ENCODE measurements around the gene SRL. TPM values are rescaled to one million over a fixed set of nuclear protein-coding genes. Genes with fewer than 3 reads are reported as not detected.

Gene SRL
- total and polyA plus RNA-seq, 2 experiments from 2014 or later, result not detected

DNA sequence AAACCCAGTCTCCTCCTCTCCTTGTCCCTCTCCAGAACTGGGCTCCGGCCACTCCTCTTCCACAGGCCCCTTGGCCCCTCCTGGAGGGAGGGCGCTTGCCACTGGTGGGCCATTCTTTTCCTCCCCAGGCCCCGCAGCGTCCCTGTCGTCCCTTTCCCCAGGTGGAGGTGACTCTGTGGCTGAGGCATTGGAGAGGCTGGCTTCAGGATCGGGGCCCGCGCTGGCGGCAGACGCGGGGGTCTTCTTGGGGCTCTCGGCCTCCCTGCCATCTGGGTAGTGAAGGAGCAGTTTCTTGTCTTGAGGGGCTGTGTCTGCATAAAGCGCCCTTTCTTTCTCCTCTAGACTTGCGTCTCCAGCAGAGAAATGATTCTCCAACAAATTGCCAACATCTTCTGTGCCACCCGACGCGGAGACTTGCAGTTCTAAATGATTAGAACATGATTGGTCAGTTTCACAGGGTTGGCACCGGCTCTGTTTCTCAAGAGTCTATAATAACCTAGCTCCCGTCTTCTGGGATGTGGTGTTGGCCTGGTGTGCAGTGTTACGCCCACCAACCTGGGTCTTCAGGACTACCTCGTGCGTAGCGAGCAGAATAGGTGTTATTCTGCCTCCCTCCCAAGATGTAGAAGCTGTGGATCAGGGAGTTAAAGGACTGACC, 34.1 kb downstream of the SRL start:
- H3K4me1 Mint-ChIP-seq, result no peaks in the 10 kb centered on the region; the same call in 2 of the 3 replicates
- H3K27ac Mint-ChIP-seq, result no peak overlapping the region
- no peak overlapping the region for H3K27ac ChIP-seq (ENCODE audit: low read depth)

More for the DNA sequence above, 34.1 kb downstream of the SRL start:
- no peaks in the 10 kb centered on the region for H3K36me3 Mint-ChIP-seq (ENCODE audit: low read depth)
- DNase-seq (ENCODE audit: low spot score) (no peak), ATAC-seq (no peak)
- Histone ChIP-seq H3K36me3 (ENCODE audit: insufficient read depth) (no peaks in the 10 kb centered on the region), H3K4me2 (no peak overlapping the region), H2AFZ (no peak overlapping the region), H4K20me1 (replicated peaks; ENCODE audit: insufficient read depth) (no peaks in the 10 kb centered on the region), H3K4me1 (ENCODE audit: insufficient read depth) (no peaks in the 10 kb centered on the region), H3K27me3 (ENCODE audit: insufficient read depth) (no peaks in the 10 kb centered on the region), H3K9me2 (ENCODE audit: insufficient read depth) (no peaks in the 10 kb centered on the region), H3K79me2 (replicated peaks; ENCODE audit: insufficient read depth) (no peaks in the 10 kb centered on the region), H3K4me3 (no peak overlapping the region), H3F3A (replicated peaks; ENCODE audit: low read depth) (no peaks in the 10 kb centered on the region)
- TF ChIP-seq JUNB (IDR thresholded peaks at IDR 0.05; ENCODE audit: unreplicated experiment), result no peak
- TF ChIP-seq, protein P1, sequence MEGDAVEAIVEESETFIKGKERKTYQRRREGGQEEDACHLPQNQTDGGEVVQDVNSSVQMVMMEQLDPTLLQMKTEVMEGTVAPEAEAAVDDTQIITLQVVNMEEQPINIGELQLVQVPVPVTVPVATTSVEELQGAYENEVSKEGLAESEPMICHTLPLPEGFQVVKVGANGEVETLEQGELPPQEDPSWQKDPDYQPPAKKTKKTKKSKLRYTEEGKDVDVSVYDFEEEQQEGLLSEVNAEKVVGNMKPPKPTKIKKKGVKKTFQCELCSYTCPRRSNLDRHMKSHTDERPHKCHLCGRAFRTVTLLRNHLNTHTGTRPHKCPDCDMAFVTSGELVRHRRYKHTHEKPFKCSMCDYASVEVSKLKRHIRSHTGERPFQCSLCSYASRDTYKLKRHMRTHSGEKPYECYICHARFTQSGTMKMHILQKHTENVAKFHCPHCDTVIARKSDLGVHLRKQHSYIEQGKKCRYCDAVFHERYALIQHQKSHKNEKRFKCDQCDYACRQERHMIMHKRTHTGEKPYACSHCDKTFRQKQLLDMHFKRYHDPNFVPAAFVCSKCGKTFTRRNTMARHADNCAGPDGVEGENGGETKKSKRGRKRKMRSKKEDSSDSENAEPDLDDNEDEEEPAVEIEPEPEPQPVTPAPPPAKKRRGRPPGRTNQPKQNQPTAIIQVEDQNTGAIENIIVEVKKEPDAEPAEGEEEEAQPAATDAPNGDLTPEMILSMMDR (conservative IDR thresholded peaks at IDR 0.05; ENCODE audit: low read depth in 2 of 2), result no peak
- TF ChIP-seq ZNF331 (CRISPR knock-in tag; IDR thresholded peaks at IDR 0.05; ENCODE audit: low read depth), result no peak
- TF ChIP-seq CREB1 (CRISPR knock-in tag; IDR thresholded peaks at IDR 0.05; ENCODE audit: low read depth), result no peak
- TF ChIP-seq EZH2phosphoT487 (IDR thresholded peaks at IDR 0.05; ENCODE audit: unreplicated experiment), result no peak
- TF ChIP-seq, protein P2, sequence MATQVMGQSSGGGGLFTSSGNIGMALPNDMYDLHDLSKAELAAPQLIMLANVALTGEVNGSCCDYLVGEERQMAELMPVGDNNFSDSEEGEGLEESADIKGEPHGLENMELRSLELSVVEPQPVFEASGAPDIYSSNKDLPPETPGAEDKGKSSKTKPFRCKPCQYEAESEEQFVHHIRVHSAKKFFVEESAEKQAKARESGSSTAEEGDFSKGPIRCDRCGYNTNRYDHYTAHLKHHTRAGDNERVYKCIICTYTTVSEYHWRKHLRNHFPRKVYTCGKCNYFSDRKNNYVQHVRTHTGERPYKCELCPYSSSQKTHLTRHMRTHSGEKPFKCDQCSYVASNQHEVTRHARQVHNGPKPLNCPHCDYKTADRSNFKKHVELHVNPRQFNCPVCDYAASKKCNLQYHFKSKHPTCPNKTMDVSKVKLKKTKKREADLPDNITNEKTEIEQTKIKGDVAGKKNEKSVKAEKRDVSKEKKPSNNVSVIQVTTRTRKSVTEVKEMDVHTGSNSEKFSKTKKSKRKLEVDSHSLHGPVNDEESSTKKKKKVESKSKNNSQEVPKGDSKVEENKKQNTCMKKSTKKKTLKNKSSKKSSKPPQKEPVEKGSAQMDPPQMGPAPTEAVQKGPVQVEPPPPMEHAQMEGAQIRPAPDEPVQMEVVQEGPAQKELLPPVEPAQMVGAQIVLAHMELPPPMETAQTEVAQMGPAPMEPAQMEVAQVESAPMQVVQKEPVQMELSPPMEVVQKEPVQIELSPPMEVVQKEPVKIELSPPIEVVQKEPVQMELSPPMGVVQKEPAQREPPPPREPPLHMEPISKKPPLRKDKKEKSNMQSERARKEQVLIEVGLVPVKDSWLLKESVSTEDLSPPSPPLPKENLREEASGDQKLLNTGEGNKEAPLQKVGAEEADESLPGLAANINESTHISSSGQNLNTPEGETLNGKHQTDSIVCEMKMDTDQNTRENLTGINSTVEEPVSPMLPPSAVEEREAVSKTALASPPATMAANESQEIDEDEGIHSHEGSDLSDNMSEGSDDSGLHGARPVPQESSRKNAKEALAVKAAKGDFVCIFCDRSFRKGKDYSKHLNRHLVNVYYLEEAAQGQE (IDR thresholded peaks at IDR 0.05; ENCODE audit: unreplicated experiment), result no peak
- no peak for TF ChIP-seq POLR2AphosphoS5 (IDR thresholded peaks at IDR 0.05; ENCODE audit: low read depth)
- no peak for TF ChIP-seq STAT1 (IDR thresholded peaks at IDR 0.05; ENCODE audit: unreplicated experiment)
- no peak for TF ChIP-seq ZNF114 (CRISPR knock-in tag; IDR thresholded peaks at IDR 0.05)
- TF ChIP-seq EZH2 (IDR thresholded peaks at IDR 0.05; ENCODE audit: low read depth, unreplicated experiment), result no peak
- TF ChIP-seq, protein P3, sequence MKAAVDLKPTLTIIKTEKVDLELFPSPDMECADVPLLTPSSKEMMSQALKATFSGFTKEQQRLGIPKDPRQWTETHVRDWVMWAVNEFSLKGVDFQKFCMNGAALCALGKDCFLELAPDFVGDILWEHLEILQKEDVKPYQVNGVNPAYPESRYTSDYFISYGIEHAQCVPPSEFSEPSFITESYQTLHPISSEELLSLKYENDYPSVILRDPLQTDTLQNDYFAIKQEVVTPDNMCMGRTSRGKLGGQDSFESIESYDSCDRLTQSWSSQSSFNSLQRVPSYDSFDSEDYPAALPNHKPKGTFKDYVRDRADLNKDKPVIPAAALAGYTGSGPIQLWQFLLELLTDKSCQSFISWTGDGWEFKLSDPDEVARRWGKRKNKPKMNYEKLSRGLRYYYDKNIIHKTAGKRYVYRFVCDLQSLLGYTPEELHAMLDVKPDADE (IDR thresholded peaks at IDR 0.05), result no peak
- TF ChIP-seq NANOG (IDR thresholded peaks at IDR 0.05; ENCODE audit: borderline replicate concordance), result no peak
- TF ChIP-seq, protein P4, sequence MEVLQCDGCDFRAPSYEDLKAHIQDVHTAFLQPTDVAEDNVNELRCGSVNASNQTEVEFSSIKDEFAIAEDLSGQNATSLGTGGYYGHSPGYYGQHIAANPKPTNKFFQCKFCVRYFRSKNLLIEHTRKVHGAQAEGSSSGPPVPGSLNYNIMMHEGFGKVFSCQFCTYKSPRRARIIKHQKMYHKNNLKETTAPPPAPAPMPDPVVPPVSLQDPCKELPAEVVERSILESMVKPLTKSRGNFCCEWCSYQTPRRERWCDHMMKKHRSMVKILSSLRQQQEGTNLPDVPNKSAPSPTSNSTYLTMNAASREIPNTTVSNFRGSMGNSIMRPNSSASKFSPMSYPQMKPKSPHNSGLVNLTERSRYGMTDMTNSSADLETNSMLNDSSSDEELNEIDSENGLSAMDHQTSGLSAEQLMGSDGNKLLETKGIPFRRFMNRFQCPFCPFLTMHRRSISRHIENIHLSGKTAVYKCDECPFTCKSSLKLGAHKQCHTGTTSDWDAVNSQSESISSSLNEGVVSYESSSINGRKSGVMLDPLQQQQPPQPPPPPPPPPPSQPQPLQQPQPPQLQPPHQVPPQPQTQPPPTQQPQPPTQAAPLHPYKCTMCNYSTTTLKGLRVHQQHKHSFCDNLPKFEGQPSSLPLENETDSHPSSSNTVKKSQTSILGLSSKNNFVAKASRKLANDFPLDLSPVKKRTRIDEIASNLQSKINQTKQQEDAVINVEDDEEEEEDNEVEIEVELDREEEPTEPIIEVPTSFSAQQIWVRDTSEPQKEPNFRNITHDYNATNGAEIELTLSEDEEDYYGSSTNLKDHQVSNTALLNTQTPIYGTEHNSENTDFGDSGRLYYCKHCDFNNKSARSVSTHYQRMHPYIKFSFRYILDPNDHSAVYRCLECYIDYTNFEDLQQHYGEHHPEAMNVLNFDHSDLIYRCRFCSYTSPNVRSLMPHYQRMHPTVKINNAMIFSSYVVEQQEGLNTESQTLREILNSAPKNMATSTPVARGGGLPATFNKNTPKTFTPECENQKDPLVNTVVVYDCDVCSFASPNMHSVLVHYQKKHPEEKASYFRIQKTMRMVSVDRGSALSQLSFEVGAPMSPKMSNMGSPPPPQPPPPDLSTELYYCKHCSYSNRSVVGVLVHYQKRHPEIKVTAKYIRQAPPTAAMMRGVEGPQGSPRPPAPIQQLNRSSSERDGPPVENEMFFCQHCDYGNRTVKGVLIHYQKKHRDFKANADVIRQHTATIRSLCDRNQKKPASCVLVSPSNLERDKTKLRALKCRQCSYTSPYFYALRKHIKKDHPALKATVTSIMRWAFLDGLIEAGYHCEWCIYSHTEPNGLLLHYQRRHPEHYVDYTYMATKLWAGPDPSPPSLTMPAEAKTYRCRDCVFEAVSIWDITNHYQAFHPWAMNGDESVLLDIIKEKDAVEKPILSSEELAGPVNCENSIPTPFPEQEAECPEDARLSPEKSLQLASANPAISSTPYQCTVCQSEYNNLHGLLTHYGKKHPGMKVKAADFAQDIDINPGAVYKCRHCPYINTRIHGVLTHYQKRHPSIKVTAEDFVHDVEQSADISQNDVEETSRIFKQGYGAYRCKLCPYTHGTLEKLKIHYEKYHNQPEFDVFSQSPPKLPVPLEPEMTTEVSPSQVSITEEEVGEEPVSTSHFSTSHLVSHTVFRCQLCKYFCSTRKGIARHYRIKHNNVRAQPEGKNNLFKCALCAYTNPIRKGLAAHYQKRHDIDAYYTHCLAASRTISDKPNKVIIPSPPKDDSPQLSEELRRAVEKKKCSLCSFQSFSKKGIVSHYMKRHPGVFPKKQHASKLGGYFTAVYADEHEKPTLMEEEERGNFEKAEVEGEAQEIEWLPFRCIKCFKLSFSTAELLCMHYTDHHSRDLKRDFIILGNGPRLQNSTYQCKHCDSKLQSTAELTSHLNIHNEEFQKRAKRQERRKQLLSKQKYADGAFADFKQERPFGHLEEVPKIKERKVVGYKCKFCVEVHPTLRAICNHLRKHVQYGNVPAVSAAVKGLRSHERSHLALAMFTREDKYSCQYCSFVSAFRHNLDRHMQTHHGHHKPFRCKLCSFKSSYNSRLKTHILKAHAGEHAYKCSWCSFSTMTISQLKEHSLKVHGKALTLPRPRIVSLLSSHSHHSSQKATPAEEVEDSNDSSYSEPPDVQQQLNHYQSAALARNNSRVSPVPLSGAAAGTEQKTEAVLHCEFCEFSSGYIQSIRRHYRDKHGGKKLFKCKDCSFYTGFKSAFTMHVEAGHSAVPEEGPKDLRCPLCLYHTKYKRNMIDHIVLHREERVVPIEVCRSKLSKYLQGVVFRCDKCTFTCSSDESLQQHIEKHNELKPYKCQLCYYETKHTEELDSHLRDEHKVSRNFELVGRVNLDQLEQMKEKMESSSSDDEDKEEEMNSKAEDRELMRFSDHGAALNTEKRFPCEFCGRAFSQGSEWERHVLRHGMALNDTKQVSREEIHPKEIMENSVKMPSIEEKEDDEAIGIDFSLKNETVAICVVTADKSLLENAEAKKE (CRISPR knock-in tag; IDR thresholded peaks at IDR 0.05), result no peak
- peaks cover 7% of the 10 kb centered on the region for H3K27me3 Mint-ChIP-seq (ENCODE audit: insufficient read depth, low read depth, poor library complexity)
- H3K9me3 Mint-ChIP-seq, result no peaks in the 10 kb centered on the region
- H3K4me3 Mint-ChIP-seq, result no peak overlapping the region

Measured in GM23338 (cell line).